Smooth muscle cell (in vitro differentiated cells): ENCODE measurements around the gene FAAH. TPM values are rescaled to one million over a fixed set of nuclear protein-coding genes. Genes with fewer than 3 reads are reported as not detected.

Experiments used
- DNase-seq: peaks from one replicate; lab custom pipeline; 2025; ENCODE audit not compliant: unreplicated experiment; lab: John Stamatoyannopoulos, UW
- H2AFZ ChIP-seq: fragments of 200-600 bp; sonication (generic); 2 replicates; pipeline ENCODE4 v1.6.0; 2016; ENCODE audit warnings: antibody characterized with exemption, low read depth, mild to moderate bottlenecking
- H3F3A ChIP-seq: fragments of 200-600 bp; sonication (generic); 2 replicates; pipeline ENCODE4 v1.6.0; 2017; ENCODE audit warnings: antibody characterized with exemption, low read depth
- H3K27ac ChIP-seq: fragments of 200-600 bp; sonication (generic); 2 replicates; pipeline ENCODE4 v1.5.1; 2016; ENCODE audit warnings: low read depth, mild to moderate bottlenecking
- H3K27me3 ChIP-seq: fragments of 200-600 bp; sonication (generic); 2 replicates; pipeline ENCODE4 v1.6.1; 2016; ENCODE audit warnings: low read depth, mild to moderate bottlenecking
- H3K36me3 ChIP-seq: fragments of 200-600 bp; sonication (generic); 2 replicates; pipeline ENCODE4 v1.5.1; 2016; ENCODE audit warnings: low read depth
- H3K4me1 ChIP-seq: fragments of 200-600 bp; sonication (generic); 2 replicates; pipeline ENCODE4 v1.5.1; 2016; ENCODE audit warnings: low read depth
- H3K4me2 ChIP-seq: fragments of 200-600 bp; sonication (generic); 2 replicates; pipeline ENCODE4 v1.6.0; 2016; ENCODE audit warnings: mild to moderate bottlenecking
- H3K4me3 ChIP-seq: fragments of 200-600 bp; sonication (generic); 2 replicates; pipeline ENCODE4 v1.5.1; 2016; ENCODE audit warnings: mild to moderate bottlenecking
- H3K79me2 ChIP-seq: fragments of 200-600 bp; sonication (generic); 2 replicates; pipeline ENCODE4 v1.6.0; 2016; ENCODE audit warnings: low read depth, mild to moderate bottlenecking
- H3K9ac ChIP-seq: fragments of 200-600 bp; sonication (generic); 2 replicates; pipeline ENCODE4 v1.6.0; 2016; ENCODE audit warnings: low read depth
- H3K9me3 ChIP-seq: fragments of 200-600 bp; sonication (generic); replicated peaks from 2 replicates; pipeline ENCODE4 v1.5.1; 2016; ENCODE audit warnings: low read depth
- H4K20me1 ChIP-seq: fragments of 200-600 bp; sonication (generic); 2 replicates; pipeline ENCODE4 v1.6.0; 2016; ENCODE audit warnings: low read depth
- WGBS: methylation state at CpG from one replicate; pipeline ENCODE4 v1.1.7; 2016; ENCODE audit warnings: low lambda C conversion rate; 5-methylcytosine and 5-hydroxymethylcytosine counted together
- polyA plus RNA-seq: library from polyadenylated mRNA; unstranded; fragments of >200 nt; fragmentation: Nextera tagmentation; extraction: Ambion mirVana; gene quantifications from 2 replicates; pipeline ENCODE4 v1.2.1, GENCODE V29; 2016
- total RNA-seq: library from RNA; depleted of rRNA; stranded (reverse); fragments of >200 nt; gene quantifications from 2 replicates; pipeline ENCODE4 v1.2.3, GENCODE V29; 2014
- TF ChIP-seq, protein P1 (sequence below): fragments of 200-600 bp; sonication (generic); IDR thresholded peaks from 2 replicates; pipeline ENCODE4 v1.5.1; 2017; ENCODE audit warnings: borderline replicate concordance, mild to moderate bottlenecking, antibody characterized with exemption; ENCODE audit not compliant: insufficient read depth, poor library complexity, severe bottlenecking

The FAAH gene
- total and polyA plus RNA-seq, 2 experiments from 2014 or later: 5.7 to 11.1 TPM

DNA sequence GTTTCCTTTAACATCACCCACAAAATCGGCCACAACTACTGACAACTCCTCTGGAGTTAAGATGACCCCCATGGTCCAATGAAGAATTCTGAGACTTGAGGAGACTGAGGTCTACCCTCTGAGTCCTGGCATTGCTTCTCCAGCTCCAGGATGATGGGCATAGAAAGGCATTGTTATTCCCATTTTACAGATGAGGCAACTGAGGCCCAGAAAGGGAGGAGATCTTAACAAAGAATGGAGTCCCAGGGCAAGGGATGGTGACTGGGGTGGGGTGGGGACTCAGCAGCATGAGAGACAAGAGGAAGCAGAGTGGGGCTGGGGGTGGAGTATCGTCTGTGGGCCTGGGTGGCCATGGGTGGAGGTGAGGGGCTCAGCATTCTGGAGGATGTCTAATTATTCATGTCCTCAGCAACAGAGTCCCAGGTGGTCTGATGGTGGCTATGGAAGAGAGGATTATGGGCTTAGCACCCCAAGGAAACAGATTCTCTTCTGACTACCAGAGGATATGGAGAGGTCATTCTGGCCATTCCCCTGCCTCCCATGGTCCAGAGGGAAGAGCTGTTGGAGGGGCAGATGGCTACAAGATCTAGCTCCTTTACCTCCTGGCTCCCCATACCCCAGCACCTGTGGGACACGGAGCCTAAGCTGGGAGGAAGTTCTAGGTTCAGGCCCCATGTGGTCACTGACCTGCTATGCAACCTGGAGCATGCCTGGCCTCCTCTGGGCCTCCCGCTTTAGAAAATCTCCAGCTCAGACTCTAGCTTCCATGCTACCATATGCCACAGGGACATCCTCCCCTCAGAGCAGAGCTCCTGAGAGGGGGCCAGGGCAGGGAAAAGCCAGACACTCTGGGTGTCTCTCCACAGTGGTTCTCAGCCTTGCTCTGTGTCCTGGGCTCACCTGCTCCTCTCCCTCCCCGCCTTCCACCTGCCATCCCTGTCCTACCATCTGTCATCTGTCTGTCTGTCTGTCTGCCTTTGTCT, 58.1 kb downstream of the FAAH start:
- Histone ChIP-seq H3K9me3 (no peaks in the 10 kb centered on the region), H3K27ac (no peak overlapping the region), H3K9ac (no peak overlapping the region), H3K79me2 (no peaks in the 10 kb centered on the region), H2AFZ (no peak overlapping the region), H3K4me1 (peaks cover 5% of the 10 kb centered on the region), H4K20me1 (no peaks in the 10 kb centered on the region), H3K27me3 (peaks cover 100% of the 10 kb centered on the region), H3K4me2 (no peak overlapping the region), H3F3A (no peaks in the 10 kb centered on the region), H3K4me3 (no peak overlapping the region), H3K36me3 (no peaks in the 10 kb centered on the region)
- WGBS: 68% methylated on average over 5 of the region's 5 CpGs
- TF ChIP-seq, protein P1, sequence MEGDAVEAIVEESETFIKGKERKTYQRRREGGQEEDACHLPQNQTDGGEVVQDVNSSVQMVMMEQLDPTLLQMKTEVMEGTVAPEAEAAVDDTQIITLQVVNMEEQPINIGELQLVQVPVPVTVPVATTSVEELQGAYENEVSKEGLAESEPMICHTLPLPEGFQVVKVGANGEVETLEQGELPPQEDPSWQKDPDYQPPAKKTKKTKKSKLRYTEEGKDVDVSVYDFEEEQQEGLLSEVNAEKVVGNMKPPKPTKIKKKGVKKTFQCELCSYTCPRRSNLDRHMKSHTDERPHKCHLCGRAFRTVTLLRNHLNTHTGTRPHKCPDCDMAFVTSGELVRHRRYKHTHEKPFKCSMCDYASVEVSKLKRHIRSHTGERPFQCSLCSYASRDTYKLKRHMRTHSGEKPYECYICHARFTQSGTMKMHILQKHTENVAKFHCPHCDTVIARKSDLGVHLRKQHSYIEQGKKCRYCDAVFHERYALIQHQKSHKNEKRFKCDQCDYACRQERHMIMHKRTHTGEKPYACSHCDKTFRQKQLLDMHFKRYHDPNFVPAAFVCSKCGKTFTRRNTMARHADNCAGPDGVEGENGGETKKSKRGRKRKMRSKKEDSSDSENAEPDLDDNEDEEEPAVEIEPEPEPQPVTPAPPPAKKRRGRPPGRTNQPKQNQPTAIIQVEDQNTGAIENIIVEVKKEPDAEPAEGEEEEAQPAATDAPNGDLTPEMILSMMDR: no peak
- DNase-seq: no peak

DNA sequence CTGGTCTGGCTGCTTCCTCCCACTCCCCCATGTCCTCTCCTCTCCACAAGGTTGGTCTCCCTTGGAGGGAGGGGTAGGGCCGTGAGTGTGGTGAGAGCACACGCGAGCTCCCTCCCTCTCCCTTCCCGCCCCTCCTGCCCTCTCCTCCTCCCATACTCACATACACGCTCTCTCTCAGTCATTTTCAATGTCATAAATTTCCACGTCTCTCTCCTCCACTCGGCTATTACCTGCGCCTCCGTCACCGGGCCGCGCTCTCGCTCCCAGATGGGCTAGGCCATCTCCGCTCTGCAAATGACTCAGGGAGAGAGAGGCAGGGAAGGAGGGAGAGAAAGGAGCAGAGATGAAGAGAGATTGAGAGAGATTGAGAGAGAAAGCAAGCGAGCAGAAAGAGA, 58.8 kb downstream of the FAAH start:
- Histone ChIP-seq H3K27me3 (peaks cover 96% of the 10 kb centered on the region), H3K4me2 (no peak overlapping the region)
- TF ChIP-seq, protein P1: no peak

DNA sequence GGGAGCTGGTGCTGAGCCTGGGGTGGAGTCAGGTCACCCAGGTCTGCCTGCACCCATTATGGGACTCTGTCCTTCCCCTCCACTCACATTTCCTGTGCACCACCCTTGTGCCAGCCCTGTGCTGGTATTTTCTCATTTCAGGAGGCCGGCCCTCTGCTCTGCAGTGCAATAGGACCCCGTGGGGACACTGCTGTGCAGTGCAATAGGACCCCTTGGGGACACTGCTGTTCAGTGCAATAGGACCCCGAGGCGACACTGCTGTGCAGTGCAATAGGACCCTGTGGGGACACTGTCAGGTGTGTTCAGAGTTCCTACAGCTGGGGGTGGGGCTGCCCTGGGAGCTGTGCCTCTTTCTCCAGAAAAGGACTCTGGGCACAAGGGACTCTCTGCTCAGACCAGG, 59.3 kb downstream of the FAAH start:
- Histone ChIP-seq H4K20me1 (no peaks in the 10 kb centered on the region), H3K27me3 (peaks cover 91% of the 10 kb centered on the region), H3K4me1 (peaks cover 4% of the 10 kb centered on the region), H3K79me2 (no peaks in the 10 kb centered on the region), H3K4me3 (no peak overlapping the region), H3K36me3 (no peaks in the 10 kb centered on the region), H2AFZ (no peak overlapping the region), H3K9ac (no peak overlapping the region), H3K9me3 (no peaks in the 10 kb centered on the region), H3K27ac (no peak overlapping the region), H3K4me2 (no peak overlapping the region), H3F3A (no peaks in the 10 kb centered on the region)
- TF ChIP-seq, protein P1: no peak
- WGBS: 83% methylated on average over 4 of the region's 4 CpGs
- no peak for DNase-seq

More for the DNA sequence above, 58.8 kb downstream of the FAAH start:
- H3K4me1 ChIP-seq: peaks cover 5% of the 10 kb centered on the region
- H3K79me2 ChIP-seq: no peaks in the 10 kb centered on the region
- H3K4me3 ChIP-seq: no peak overlapping the region
- H3K9me3 ChIP-seq: no peaks in the 10 kb centered on the region
- no peak overlapping the region for H3K9ac ChIP-seq
- DNase-seq: no peak
- WGBS: 68% methylated on average over 9 of the region's 15 CpGs
- no peaks in the 10 kb centered on the region for H3K36me3 ChIP-seq
- H3K27ac ChIP-seq: no peak overlapping the region
- H3F3A ChIP-seq: no peaks in the 10 kb centered on the region
- H2AFZ ChIP-seq: no peak overlapping the region
- no peaks in the 10 kb centered on the region for H4K20me1 ChIP-seq
